ENCODE results near the gene MFSD6.
A peak's percentile ranks its signal among the peaks of the same experiment; 100 is the strongest.
"Not testable (repeated sequence)": the region's sequence is repeated elsewhere in the genome, so short reads cannot be mapped to it uniquely, and the experiment has no call there.

The MFSD6 gene

GRCh38 chr2:190494600-190495227 lies 86.6 kb downstream of the MFSD6 start:
- DNase-seq (ENCODE audit: insufficient read length, low spot score); FAIRE-seq: not testable (repeated sequence)

- DNase-seq (ENCODE audit: insufficient read length, low spot score), result no peak
- FAIRE-seq, result no peak
Observed at GRCh38 chr2:190497428-190497827, 89.3 kb downstream of the MFSD6 start.

DNA sequence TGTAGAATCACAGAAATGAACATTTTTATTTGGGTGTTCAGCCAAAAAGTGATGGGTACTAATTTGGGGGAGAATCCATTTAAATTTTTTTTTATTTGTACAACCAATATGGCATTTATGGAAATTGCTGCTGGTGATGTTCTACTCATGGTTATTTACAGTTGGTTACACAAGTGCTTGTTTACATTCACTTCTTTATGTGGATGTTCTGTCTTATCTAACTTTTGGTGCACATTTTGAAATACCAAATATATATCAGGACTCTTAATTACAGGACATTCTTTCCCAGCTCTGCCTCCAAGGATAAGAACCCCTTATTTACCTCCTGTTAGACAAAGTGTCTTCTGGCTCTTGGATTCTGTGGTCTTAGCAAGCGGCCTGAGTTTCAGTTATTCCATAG lies 91.1 kb downstream of the MFSD6 start:
- FAIRE-seq (no peak), DNase-seq (ENCODE audit: insufficient read length, low spot score) (no peak)

DNA sequence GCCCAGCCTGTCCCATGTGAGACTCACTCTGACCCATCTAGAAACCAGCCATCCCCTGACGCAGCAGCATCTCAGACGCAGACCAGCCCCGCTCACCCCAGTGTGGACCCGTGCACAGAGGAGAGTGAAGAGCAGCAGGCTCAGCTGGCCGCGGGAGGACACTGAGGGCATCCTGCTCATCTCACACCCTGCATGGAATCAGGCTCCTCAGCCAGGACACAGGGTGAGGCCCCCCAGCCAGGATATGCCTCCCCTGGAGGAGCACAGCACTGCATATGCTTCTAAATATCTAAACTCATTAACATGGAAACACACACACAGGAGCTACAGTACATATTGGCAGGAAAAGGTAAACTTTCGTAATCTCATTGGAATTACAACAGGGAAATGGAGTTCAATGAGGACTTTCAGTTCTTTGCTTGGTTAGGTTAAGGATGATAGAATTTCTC lies 91.9 kb downstream of the MFSD6 start:
- DNase-seq (ENCODE audit: insufficient read length, low spot score) (no peak), FAIRE-seq (no peak)

DNA sequence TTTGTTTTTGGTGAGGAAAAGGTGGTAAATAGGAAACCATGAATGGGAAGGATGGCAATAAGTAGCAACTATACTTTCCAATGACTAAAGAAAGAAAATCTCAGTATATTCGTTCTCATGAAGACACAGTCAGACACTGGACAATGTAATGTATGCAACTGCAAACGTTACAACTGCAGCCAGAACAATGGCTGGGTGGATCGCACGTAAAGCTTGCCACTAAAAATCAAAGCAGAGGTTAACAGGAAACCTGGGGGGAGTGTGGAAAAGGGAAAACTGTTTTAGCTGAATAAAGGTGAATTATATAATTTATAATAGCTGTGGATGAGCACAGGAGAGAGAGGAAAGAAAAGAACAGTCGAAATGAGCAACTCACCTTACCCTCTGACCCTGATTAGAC lies 93.1 kb downstream of the MFSD6 start:
- no peak for FAIRE-seq
- no peak for DNase-seq (ENCODE audit: insufficient read length, low spot score)

DNA sequence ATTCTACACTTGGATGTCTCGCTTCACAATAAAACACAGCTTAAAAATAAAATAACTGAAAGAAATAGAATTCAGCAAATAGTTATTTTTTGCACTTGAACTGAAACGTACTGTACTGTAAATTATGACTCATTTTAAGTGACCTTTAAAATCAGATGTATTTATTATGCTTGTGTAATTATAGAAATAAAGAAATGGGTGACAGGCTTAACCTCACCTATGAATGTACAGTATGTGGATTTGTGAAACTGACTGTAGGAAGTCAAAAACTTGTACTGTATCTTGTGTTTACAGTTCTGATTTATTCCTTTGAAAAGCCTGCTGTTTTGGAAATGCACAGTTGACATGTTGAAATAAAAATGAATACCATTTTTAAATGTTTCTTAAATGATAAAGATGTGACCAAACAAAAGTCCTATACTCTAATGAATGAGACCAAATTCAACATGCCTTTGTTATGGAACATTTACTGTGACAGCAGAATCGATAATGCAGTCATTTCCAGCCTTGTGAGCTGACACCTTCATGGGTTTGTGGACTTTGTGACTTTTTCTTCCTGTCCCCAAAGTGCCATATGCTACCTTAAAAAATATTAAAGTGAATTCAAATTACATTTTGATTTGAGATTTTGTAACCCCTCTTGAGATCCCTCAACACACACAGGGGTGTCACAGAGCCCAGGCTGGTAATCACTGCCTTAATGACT lies 93.7 kb downstream of the MFSD6 start:
- peak; percentile 64 for FAIRE-seq

GRCh38 chr2:190503088-190503487 lies 94.9 kb downstream of the MFSD6 start:
- DNase-seq (ENCODE audit: insufficient read length, low spot score) (no peak), FAIRE-seq (no peak)

More for the DNA sequence above, 93.7 kb downstream of the MFSD6 start:
- DNase-seq (ENCODE audit: insufficient read length, low spot score), result no peak

GRCh38 chr2:190504912-190505311 lies 96.8 kb downstream of the MFSD6 start:
- DNase-seq (ENCODE audit: insufficient read length, low spot score) (no peak), FAIRE-seq (no peak)

DNA sequence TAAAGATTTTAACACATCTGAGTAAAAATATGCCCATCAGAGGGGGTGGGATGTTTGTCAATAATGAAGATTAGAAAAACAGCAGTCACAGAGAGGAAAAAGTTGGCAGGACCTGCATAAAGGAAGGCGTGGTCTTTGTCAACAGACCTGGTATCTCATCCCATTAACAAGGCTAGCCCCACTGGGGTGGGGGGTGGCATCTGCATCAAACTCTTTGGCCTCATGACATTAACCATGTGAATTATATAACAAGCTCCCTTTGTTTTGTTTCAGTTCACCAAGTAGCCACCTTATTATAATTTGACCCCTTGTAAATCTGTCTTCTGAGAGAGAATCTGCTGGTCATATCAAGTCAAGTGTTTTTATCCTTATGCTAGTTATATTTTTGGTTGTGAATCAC lies 97.5 kb downstream of the MFSD6 start:
- DNase-seq (ENCODE audit: insufficient read length, low spot score), result no peak
- FAIRE-seq, result no peak

DNA sequence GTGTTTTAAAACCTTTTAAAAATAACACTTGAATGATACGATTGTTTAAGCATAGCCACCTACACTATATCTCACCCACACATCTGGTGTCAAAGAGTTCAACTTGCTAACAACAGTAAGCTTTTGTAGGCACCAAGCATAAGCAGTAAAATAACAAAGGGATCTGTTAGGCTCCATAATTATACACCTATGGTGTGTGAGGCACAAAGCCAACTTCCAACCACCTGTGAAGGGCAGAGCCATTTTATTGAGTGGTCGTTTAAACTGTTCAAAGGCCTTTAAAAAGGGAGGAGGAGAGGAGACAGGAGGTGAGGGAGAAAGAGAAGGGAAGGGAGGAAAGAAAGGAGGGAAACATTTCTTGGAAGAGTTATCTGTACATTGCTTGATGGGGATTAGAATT lies 98.5 kb downstream of the MFSD6 start:
- DNase-seq (ENCODE audit: insufficient read length, low spot score), result no peak
- no peak for FAIRE-seq

- DNase-seq (ENCODE audit: insufficient read length, low spot score), result no peak
- FAIRE-seq, result no peak
Observed at GRCh38 chr2:190507135-190507534, 99.0 kb downstream of the MFSD6 start.

DNA sequence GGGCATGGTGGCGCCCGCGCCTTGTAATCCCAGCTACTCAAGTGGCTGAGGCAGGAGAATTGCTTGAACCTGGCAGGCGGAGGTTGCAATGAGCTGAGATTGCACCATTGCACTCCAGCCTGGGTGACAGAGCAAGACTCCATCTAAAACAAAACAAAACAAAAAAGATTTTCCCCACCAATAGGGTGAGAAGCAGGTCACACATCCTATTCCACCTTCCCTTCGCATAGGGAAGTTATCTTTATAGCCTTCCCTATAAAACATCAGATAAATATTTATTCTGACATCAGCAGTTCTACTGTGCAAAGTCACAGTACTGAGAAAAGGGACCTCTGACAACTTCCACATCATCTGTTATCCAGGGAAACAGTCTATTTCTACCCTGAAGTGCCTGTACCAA lies 101.7 kb downstream of the MFSD6 start:
- not testable (repeated sequence) for FAIRE-seq; DNase-seq (ENCODE audit: insufficient read length, low spot score)

- DNase-seq (ENCODE audit: insufficient read length, low spot score) (no peak), FAIRE-seq (no peak)
Observed at GRCh38 chr2:190511104-190511503, 102.9 kb downstream of the MFSD6 start.

DNA sequence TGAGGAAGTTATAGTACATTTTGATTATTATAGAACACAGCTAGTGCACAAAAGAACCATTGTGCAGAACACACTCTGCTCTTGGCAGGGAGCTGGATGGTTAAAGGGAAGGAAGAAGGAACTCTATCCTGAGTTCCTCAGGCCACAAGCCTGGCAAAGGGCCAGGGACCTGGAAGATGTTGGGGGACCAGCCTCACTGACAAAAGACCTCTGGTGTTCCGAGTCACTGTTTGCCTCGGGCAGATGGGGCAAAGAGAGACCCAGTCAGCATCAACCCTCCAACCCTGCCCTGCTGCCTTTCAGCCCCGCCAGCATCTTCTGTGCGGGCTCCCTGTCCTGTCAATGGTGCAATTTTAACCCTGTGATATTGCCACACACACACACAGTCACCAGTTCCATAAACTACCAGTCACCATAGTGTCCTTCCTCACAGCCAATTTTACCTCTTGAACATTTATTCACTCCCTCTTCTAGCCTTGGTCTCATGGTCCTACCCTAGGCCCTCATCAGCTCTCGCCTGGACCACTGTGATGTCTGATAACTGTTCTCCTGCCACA lies 104.5 kb downstream of the MFSD6 start:
- DNase-seq (ENCODE audit: insufficient read length, low spot score) (no peak), FAIRE-seq (no peak)

- FAIRE-seq (no peak), DNase-seq (ENCODE audit: insufficient read length, low spot score) (no peak)
Observed at GRCh38 chr2:190513877-190514276, 105.7 kb downstream of the MFSD6 start.

DNA sequence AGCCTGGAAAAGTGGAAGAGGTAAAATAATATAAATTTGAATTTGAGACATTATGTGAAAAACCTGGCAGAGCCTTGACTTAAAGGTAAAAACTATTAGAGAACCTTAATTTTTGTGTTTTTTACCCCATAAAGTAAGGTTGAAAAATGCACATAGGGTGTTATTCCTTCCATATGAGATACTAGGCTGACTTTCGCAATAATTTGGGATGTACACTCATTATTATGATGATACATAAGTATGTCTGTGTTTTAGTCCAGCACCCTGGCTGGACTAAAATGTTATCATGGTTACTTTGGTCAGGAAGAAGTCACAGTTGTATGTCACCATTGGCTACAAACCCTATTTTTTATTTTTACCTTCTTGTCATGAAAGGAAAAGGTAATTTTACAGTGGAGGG lies 106.5 kb downstream of the MFSD6 start:
- FAIRE-seq, result no peak
- DNase-seq (ENCODE audit: insufficient read length, low spot score), result no peak

DNA sequence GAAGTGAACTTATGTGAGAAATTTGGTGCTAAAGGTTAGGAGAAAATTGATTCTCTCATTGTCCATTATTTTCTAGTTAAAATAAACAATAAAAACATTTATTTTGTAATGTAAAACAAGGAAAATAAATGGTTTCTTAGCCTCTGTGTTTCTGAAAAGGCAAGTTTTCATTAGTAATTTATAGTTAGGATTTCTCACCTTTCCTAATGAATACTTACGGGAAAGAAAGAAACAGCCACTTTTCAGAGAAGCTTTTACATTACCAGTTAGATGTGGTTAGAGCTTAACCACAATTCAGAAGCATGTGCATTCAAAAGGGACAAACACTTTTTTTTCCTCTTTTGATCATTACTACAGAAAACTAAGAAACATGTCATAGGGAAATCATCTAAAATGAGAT lies 107.5 kb downstream of the MFSD6 start:
- no peak for DNase-seq (ENCODE audit: insufficient read length, low spot score)
- FAIRE-seq, result no peak

DNA sequence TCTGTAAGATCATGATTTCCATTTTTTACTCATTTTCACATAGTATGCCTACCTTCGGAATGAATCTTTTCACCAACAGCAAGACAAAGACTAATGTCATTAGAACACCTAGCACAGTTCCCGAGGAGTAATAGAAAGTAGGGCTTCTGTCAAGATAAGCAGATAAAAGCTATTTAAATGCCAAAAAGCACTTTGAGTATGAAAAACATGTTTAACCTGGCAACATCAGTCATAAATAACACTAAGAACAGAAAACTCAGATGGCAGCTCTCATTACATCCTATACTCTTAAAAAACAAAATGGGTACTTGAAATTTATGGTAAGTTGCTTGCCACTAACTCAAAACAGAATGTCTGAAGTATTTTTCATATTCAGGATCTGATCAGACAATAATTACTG lies 109.3 kb downstream of the MFSD6 start:
- DNase-seq (ENCODE audit: insufficient read length, low spot score) (no peak), FAIRE-seq (no peak)

- DNase-seq (ENCODE audit: insufficient read length, low spot score) (no peak), FAIRE-seq (no peak)
Observed at GRCh38 chr2:190519975-190520767, 112.0 kb downstream of the MFSD6 start.

GRCh38 chr2:190524928-190525327 lies 116.8 kb downstream of the MFSD6 start:
- no peak for DNase-seq (ENCODE audit: insufficient read length, low spot score)
- no peak for FAIRE-seq

DNA sequence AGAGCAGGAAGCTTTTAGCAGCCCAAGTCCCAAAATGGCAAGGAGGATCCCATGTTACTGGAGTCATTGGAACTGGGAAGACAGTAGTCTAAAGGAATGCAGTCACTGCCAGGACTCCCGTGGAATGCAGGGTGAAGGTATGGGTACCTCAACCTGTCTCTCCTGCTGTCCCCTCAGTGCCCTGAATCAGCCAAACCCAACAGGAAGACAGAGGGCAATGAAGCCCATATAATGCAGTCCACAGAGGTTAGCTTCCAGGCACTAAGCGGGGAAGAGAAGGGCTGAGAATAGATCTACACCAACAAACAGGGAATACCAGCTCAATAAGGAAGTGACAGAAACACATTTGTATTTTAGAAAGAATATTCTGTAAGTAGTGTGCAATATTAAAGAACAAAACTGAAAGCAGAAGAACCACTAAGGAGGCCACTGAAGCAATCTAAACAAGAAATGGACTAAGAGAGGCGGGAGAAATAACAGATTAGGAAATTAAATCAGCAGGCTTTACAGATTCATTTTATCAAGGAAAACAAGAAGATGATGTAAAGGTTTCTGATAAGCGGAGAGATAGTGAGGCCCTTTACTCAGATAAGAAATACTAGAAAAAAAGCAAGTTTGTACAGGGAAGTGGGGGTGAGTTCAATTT lies 118.1 kb downstream of the MFSD6 start:
- FAIRE-seq (peak; percentile 63), DNase-seq (ENCODE audit: insufficient read length, low spot score) (no peak)
